H9 (cell line): ENCODE measurements around the gene CAT. TPM values are rescaled to one million over a fixed set of nuclear protein-coding genes. Genes with fewer than 3 reads are reported as not detected.

ENCODE experiments used
- DNase-seq: peaks from one replicate; pipeline ENCODE4 v3.0.0-alpha.2; 2017
- H2AFZ ChIP-seq: one replicate; pipeline ENCODE4 v1.6.1; 2013; ENCODE audit warnings: mild to moderate bottlenecking, low read length, control low read depth, moderate library complexity
- H2AK5ac ChIP-seq: 2 replicates; pipeline ENCODE4 v1.6.1; 2013; ENCODE audit warnings: low read length, control low read depth, mixed read lengths; ENCODE audit not compliant: insufficient read length
- H2BK120ac ChIP-seq: one replicate; pipeline ENCODE4 v1.6.1; 2013; ENCODE audit warnings: low read depth, mild to moderate bottlenecking, low read length, control low read depth, inconsistent platforms; ENCODE audit not compliant: poor library complexity, severe bottlenecking
- H2BK12ac ChIP-seq: 2 replicates; pipeline ENCODE4 v1.6.1; 2013; ENCODE audit warnings: low read length, control low read depth, mixed read lengths, low read depth; ENCODE audit not compliant: insufficient read length
- H2BK15ac ChIP-seq: 2 replicates; pipeline ENCODE4 v1.6.1; 2013; ENCODE audit warnings: low read depth, low read length, control low read depth
- H2BK20ac ChIP-seq: one replicate; pipeline ENCODE4 v1.6.1; 2013; ENCODE audit warnings: low read depth, mild to moderate bottlenecking, low read length, control low read depth, inconsistent platforms; ENCODE audit not compliant: poor library complexity, severe bottlenecking
- H2BK5ac ChIP-seq: 2 replicates; pipeline ENCODE4 v1.6.1; 2013; ENCODE audit warnings: low read length, control low read depth, mixed read lengths; ENCODE audit not compliant: insufficient read length
- H3K14ac ChIP-seq: 2 replicates; pipeline ENCODE4 v1.6.1; 2013; ENCODE audit warnings: low read length, control low read depth; ENCODE audit not compliant: insufficient read depth
- H3K18ac ChIP-seq: 2 replicates; pipeline ENCODE4 v1.6.1; 2013; ENCODE audit warnings: low read depth, mild to moderate bottlenecking, mixed read lengths, low read length, control low read depth; ENCODE audit not compliant: insufficient read length
- H3K23ac ChIP-seq: 2 replicates; pipeline ENCODE4 v1.6.1; 2013; ENCODE audit warnings: low read length, control low read depth, mixed read lengths, low read depth; ENCODE audit not compliant: insufficient read length
- H3K23me2 ChIP-seq: 2 replicates; pipeline ENCODE4 v1.6.1; 2013; ENCODE audit warnings: low read depth, mild to moderate bottlenecking, mixed read lengths, low read length, control low read depth; ENCODE audit not compliant: insufficient read length, poor library complexity, severe bottlenecking
- H3K27ac ChIP-seq: 2 replicates; pipeline ENCODE4 v1.5.1; 2013; ENCODE audit warnings: low read length, control low read depth, mixed read lengths, low read depth; ENCODE audit not compliant: insufficient read length
- H3K27me3 ChIP-seq: 2 replicates; pipeline ENCODE4 v1.6.1; 2013; ENCODE audit warnings: low read length, control low read depth, inconsistent platforms; ENCODE audit not compliant: insufficient read depth
- H3K4ac ChIP-seq: 2 replicates; pipeline ENCODE4 v1.6.1; 2013; ENCODE audit warnings: low read depth, mild to moderate bottlenecking, control low read depth, inconsistent platforms, low read length, moderate library complexity
- H3K4me1 ChIP-seq: 2 replicates; pipeline ENCODE4 v1.6.1; 2013; ENCODE audit warnings: low read length, control low read depth, inconsistent platforms; ENCODE audit not compliant: insufficient read depth
- H3K4me2 ChIP-seq: 2 replicates; pipeline ENCODE4 v1.6.1; 2013; ENCODE audit warnings: low read length, control low read depth, mixed read lengths; ENCODE audit not compliant: insufficient read length, insufficient read depth
- H3K56ac ChIP-seq: 2 replicates; pipeline ENCODE4 v1.6.1; 2013; ENCODE audit warnings: low read depth, mild to moderate bottlenecking, mixed read lengths, low read length, control low read depth; ENCODE audit not compliant: insufficient read length
- H3K79me1 ChIP-seq: 2 replicates; pipeline ENCODE4 v1.6.1; 2013; ENCODE audit warnings: low read depth, mild to moderate bottlenecking, moderate library complexity, low read length, control low read depth, inconsistent platforms; ENCODE audit not compliant: insufficient read depth, poor library complexity, severe bottlenecking
- H3K79me2 ChIP-seq: 2 replicates; pipeline ENCODE4 v1.6.1; 2013; ENCODE audit warnings: low read length, control low read depth, inconsistent platforms; ENCODE audit not compliant: insufficient read depth
- H3K9ac ChIP-seq: 2 replicates; pipeline ENCODE4 v1.6.1; 2013; ENCODE audit warnings: low read length, control low read depth, mixed read lengths; ENCODE audit not compliant: insufficient read length; ENCODE audit errors: extremely low read depth
- H3K9me3 ChIP-seq: one replicate; pipeline ENCODE4 v1.6.1; 2013; ENCODE audit warnings: low read depth, low read length, inconsistent platforms; ENCODE audit not compliant: control insufficient read depth
- H3T11ph ChIP-seq: one replicate; pipeline ENCODE4 v1.6.1; 2013; ENCODE audit warnings: mild to moderate bottlenecking, low read length, control low read depth, inconsistent platforms
- H4K20me1 ChIP-seq: one replicate; pipeline ENCODE4 v1.6.1; 2013; ENCODE audit not compliant: control insufficient read depth, insufficient read length, insufficient read depth
- H4K5ac ChIP-seq: 2 replicates; pipeline ENCODE4 v1.6.1; 2013; ENCODE audit warnings: low read depth, mild to moderate bottlenecking, mixed read lengths, low read length, control low read depth; ENCODE audit not compliant: insufficient read length
- H4K8ac ChIP-seq: replicated peaks from 2 replicates; pipeline ENCODE4 v1.6.1; 2013; ENCODE audit warnings: low read length, control low read depth, mixed read lengths, low read depth; ENCODE audit not compliant: insufficient read length
- H4K91ac ChIP-seq: 2 replicates; pipeline ENCODE4 v1.6.1; 2013; ENCODE audit warnings: low read depth, mild to moderate bottlenecking, moderate library complexity, mixed read lengths, low read length, control low read depth; ENCODE audit not compliant: insufficient read length
- H3K27ac Mint-ChIP-seq, 3 experiments: 2 replicates in 2 of 3; 3 replicates in 1 of 3; pipeline ENCODE4 v1.8.0; 2020 to 2021; ENCODE audit warnings: mixed read lengths in 3 of 3, mild to moderate bottlenecking in 1 of 3, moderate library complexity in 1 of 3
- H3K27me3 Mint-ChIP-seq: 2 replicates; pipeline ENCODE4 v1.8.0; 2021; ENCODE audit warnings: low read depth, mild to moderate bottlenecking, moderate library complexity, mixed read lengths
- H3K36me3 Mint-ChIP-seq, 3 experiments: 2 replicates in 2 of 3; 3 replicates in 1 of 3; pipeline ENCODE4 v1.8.0; 2020 to 2021; ENCODE audit warnings: low read depth in 3 of 3, mixed read lengths in 3 of 3; ENCODE audit not compliant: insufficient read depth in 1 of 3
- H3K4me1 Mint-ChIP-seq, 2 experiments: 2 replicates each; pipeline ENCODE4 v1.8.0; 2020; ENCODE audit warnings: mixed read lengths in 2 of 2
- H3K4me3 Mint-ChIP-seq, 2 experiments: 2 replicates in 1 of 2; 3 replicates in 1 of 2; pipeline ENCODE4 v1.8.0; 2020 to 2021; ENCODE audit warnings: mild to moderate bottlenecking in 2 of 2, mixed read lengths in 2 of 2, moderate library complexity in 1 of 2
- H3K9me3 Mint-ChIP-seq, 2 experiments: 2 replicates in 1 of 2; 3 replicates in 1 of 2; pipeline ENCODE4 v1.8.0; 2020; ENCODE audit warnings: mild to moderate bottlenecking in 2 of 2, mixed read lengths in 2 of 2, moderate library complexity in 1 of 2
- WGBS: extraction: QIAGEN DNeasy Blood & Tissue Kit; methylation state at CpG from one replicate; pipeline ENCODE4 v1.1.7; 2013; ENCODE audit warnings: missing lambda C conversion rate, low lambda C conversion rate, mixed read lengths; ENCODE audit not compliant: insufficient read length; ENCODE audit errors: extremely low coverage; 5-methylcytosine and 5-hydroxymethylcytosine counted together
- total RNA-seq: library from RNA; stranded (reverse); gene quantifications from 2 replicates; pipeline ENCODE4 v1.2.1, GENCODE V29; 2021
- TF ChIP-seq, protein P1 (sequence below): fragments of 200-600 bp; sonication (generic); conservative IDR thresholded peaks from 3 replicates; pipeline ENCODE4 v1.8.0; 2021; ENCODE audit warnings: antibody characterized with exemption, mild to moderate bottlenecking

CAT gene
- total RNA-seq, 1 experiment from 2014 or later, result 9.9 TPM

DNA sequence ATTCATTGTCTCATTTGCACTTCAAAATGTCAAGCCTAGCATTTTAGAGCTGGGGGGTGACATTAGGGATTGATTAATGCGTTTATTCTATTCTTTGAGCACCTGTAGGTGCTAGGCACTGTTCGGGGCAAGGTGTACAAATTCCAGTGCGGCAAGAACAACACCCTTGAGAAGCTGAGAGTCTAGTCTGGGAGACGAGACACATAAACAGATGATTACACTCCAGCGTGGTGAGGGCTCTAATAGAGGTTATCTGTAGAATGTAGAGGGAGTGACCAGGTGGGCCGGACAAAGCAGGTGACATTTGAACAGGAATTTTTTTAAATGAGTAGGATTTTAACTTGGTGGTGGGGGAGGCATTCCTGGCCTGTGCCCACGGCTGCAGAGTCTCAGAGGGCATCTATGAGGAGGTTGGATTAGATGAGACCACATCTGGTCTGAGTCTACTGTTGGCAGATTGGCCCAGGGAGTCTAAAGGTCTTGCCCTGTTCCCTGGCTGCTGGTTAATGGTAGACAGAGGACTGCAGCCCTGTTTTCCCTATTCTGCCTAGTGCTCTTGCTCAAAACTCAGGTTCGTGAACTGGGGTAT is 970 bp downstream of the CAT start:
- Histone ChIP-seq H2BK120ac (no peak overlapping the region), H4K8ac (no peak overlapping the region), H3K9ac (no peak overlapping the region), H3K27ac (no peak overlapping the region), H3K4me2 (no peak overlapping the region), H3K18ac (no peak overlapping the region), H4K5ac (no peak overlapping the region), H3K4ac (no peak overlapping the region), H4K91ac (no peak overlapping the region), H2BK5ac (no peak overlapping the region), H3K23me2 (no peaks in the 10 kb centered on the region), H2BK20ac (no peak overlapping the region), H2BK12ac (no peak overlapping the region), H3K4me1 (no peaks in the 10 kb centered on the region), H2AFZ (no peak overlapping the region), H4K20me1 (no peaks in the 10 kb centered on the region), H3K56ac (no peak overlapping the region), H3T11ph (no peak overlapping the region), H3K14ac (no peak overlapping the region), H3K23ac (no peak overlapping the region), H3K79me1 (no peaks in the 10 kb centered on the region), H2AK5ac (no peak overlapping the region), H3K27me3 (no peaks in the 10 kb centered on the region), H2BK15ac (no peak overlapping the region), H3K9me3 (no peaks in the 10 kb centered on the region), H3K79me2 (no peaks in the 10 kb centered on the region)
- no peaks in the 10 kb centered on the region; the same call in none of the 2 replicates for H3K27me3 Mint-ChIP-seq
- no peak for DNase-seq
- peaks cover 4 to 10% of the 10 kb centered on the region in 2 experiments for H3K4me1 Mint-ChIP-seq
- WGBS, result no CpG with 5 or more reads among the region's 8 CpGs
- H3K9me3 Mint-ChIP-seq, result peaks cover 12 to 18% of the 10 kb centered on the region in 2 experiments; a peak in 3 of 5 replicates
- H3K27ac Mint-ChIP-seq, result no peak overlapping the region; a peak in 1 of 7 replicates
- peak overlapping the region in 1 of 2 experiments; percentile 91; a peak in 2 of 5 replicates for H3K4me3 Mint-ChIP-seq
- TF ChIP-seq, protein P1, sequence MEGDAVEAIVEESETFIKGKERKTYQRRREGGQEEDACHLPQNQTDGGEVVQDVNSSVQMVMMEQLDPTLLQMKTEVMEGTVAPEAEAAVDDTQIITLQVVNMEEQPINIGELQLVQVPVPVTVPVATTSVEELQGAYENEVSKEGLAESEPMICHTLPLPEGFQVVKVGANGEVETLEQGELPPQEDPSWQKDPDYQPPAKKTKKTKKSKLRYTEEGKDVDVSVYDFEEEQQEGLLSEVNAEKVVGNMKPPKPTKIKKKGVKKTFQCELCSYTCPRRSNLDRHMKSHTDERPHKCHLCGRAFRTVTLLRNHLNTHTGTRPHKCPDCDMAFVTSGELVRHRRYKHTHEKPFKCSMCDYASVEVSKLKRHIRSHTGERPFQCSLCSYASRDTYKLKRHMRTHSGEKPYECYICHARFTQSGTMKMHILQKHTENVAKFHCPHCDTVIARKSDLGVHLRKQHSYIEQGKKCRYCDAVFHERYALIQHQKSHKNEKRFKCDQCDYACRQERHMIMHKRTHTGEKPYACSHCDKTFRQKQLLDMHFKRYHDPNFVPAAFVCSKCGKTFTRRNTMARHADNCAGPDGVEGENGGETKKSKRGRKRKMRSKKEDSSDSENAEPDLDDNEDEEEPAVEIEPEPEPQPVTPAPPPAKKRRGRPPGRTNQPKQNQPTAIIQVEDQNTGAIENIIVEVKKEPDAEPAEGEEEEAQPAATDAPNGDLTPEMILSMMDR, result no peak
- H3K36me3 Mint-ChIP-seq, result peaks cover 2 to 20% (median 19%) of the 10 kb centered on the region in 3 experiments; a peak in 6 of 7 replicates
